K562 (cell line): Measurements from ENCODE around the gene NAA80. TPM values are rescaled to one million over a fixed set of nuclear protein-coding genes. Genes with fewer than 3 reads are reported as not detected.

Experiments used
- CHD4 ChIP-seq: fragments of 200-600 bp; sonication (generic); IDR thresholded peaks from 3 replicates; pipeline ENCODE4 v1.6.1; 2012; ENCODE audit warnings: low read depth, mild to moderate bottlenecking, mixed read lengths, low read length, inconsistent platforms; ENCODE audit not compliant: insufficient read depth, insufficient replicate concordance, poor library complexity, severe bottlenecking
- NFE2L1 ChIP-seq: fragments of 450-650 bp; IDR thresholded peaks from 2 replicates; pipeline ENCODE4 v1.6.1; 2016; ENCODE audit warnings: missing genetic modification characterization, low read depth, mild to moderate bottlenecking, missing compliant biosample characterization, moderate library complexity, borderline replicate concordance
- POLR2AphosphoS5 ChIP-seq: IDR thresholded peaks from 2 replicates; pipeline ENCODE4 v1.6.1; 2011; ENCODE audit warnings: mild to moderate bottlenecking, low read depth, low read length, moderate library complexity; ENCODE audit not compliant: control insufficient read depth, insufficient read depth
- PRMT5 ChIP-seq: sonication (generic); formaldehyde crosslinking; IDR thresholded peaks from 2 replicates; pipeline ENCODE4 v1.5.0; 2020; ENCODE audit warnings: missing genetic modification reagents
- SMAD4 ChIP-seq: fragments of 250-450 bp; sonication (Bioruptor Pico); conservative IDR thresholded peaks from 2 replicates; pipeline ENCODE4 v1.8.0; 2021; ENCODE audit warnings: inconsistent platforms, mild to moderate bottlenecking, moderate library complexity
- ZKSCAN8 ChIP-seq: fragments of 200-800 bp; sonication (Bioruptor generic); IDR thresholded peaks from 2 replicates; pipeline ENCODE4 v1.6.1; 2016; ENCODE audit warnings: missing genetic modification characterization, missing compliant biosample characterization
- ZNF76 ChIP-seq: fragments of 250-450 bp; sonication (Bioruptor Pico); IDR thresholded peaks from 2 replicates; pipeline ENCODE4 v1.4.0; 2020; ENCODE audit warnings: mild to moderate bottlenecking, moderate library complexity, borderline replicate concordance
- polyA plus RNA-seq, 8 experiments: library from polyadenylated mRNA; depleted of rRNA in 4 of 8; stranded (reverse) in 5 of 8; unstranded in 3 of 8; fragments of >200 nt; fragmentation: Nextera tagmentation in 2 of 8; fragmentation: Illumina TruSeq in 1 of 8; extraction: Ambion mirVana in 2 of 8; extraction: Trizol in 1 of 8; gene quantifications; 2 replicates each; pipeline versions ENCODE4 v1.2.1 to v1.2.3, GENCODE V29; 2011 to 2014; ENCODE audit warnings: inconsistent platforms in 1 of 8, missing spikeins in 1 of 8
- total RNA-seq, 7 experiments: library from RNA; depleted of rRNA in 6 of 7; stranded (reverse); fragments of >200 nt in 6 of 7; fragmentation: Illumina TruSeq in 2 of 7; extraction: Trizol in 2 of 7; gene quantifications; 2 replicates each; pipeline versions ENCODE4 v1.2.1 to v1.2.3, GENCODE V29; 2011 to 2021; ENCODE audit warnings: low replicate concordance in 1 of 7
- TF ChIP-seq, protein P1 (sequence below): fragments of 450-650 bp; IDR thresholded peaks from 2 replicates; pipeline ENCODE4 v1.6.1; 2014; ENCODE audit warnings: low read depth, mild to moderate bottlenecking, moderate library complexity, borderline replicate concordance
- TF ChIP-seq, protein P2 (sequence below): sonication (generic); formaldehyde crosslinking; IDR thresholded peaks from 2 replicates; pipeline ENCODE4 v1.8.1; 2023; ENCODE audit warnings: mild to moderate bottlenecking, missing genetic modification reagents, moderate library complexity
- TF ChIP-seq, protein P3 (sequence below): IDR thresholded peaks from 2 replicates; pipeline ENCODE4 v1.6.1; 2011; ENCODE audit warnings: borderline replicate concordance, low read depth, mild to moderate bottlenecking, moderate library complexity, low read length; ENCODE audit not compliant: insufficient read depth, poor library complexity, severe bottlenecking
- TF ChIP-seq, protein P4 (sequence below): fragments of 250-450 bp; sonication (Bioruptor Pico); IDR thresholded peaks from 2 replicates; pipeline ENCODE4 v1.5.0; 2021; ENCODE audit warnings: mild to moderate bottlenecking, borderline replicate concordance

NAA80 gene
- total and polyA plus RNA-seq, 9 of the 15 experiments (the other 6 are each of a cell fraction or from before 2014, with no cell fraction given) = 0.82 to 24.0 (median 8.6) TPM

DNA sequence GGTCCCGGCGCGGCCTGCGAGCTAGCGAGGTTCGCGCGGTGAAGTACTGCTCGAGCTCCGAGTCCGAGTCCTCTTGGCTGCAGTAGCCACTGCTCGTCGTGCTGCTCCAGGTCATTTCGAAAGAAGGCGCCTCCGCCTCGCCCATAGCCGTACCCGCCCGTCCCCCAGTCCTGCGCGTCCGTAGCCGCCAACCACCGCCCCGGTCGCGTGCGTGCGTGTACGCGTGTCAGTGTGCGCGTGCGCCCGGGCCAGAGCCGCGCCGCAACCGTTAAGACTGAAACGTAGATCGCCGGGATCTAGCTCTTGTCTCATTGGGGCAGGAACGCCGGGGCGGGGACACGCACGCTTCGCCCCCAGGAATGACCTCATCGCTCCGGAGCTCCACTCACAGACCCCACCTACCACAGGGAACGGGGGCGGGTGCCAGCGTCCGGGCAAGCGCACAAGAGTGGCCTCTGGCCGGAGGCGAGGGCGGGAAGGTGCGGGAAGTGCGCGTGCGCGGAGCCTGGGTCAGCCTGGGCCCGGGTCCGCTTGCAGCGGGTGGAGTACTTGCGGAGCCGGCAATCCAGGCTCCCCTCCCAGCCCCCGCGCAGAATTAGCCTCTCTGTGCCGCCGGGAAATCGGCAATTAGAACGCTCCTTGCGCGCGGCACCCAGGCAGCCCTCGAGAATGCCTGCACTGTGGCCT is 38.1 kb upstream of the NAA80 start (continued):
- TF ChIP-seq, protein P1, sequence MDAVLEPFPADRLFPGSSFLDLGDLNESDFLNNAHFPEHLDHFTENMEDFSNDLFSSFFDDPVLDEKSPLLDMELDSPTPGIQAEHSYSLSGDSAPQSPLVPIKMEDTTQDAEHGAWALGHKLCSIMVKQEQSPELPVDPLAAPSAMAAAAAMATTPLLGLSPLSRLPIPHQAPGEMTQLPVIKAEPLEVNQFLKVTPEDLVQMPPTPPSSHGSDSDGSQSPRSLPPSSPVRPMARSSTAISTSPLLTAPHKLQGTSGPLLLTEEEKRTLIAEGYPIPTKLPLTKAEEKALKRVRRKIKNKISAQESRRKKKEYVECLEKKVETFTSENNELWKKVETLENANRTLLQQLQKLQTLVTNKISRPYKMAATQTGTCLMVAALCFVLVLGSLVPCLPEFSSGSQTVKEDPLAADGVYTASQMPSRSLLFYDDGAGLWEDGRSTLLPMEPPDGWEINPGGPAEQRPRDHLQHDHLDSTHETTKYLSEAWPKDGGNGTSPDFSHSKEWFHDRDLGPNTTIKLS = peak; percentile 82; the same call in 1 of the 2 replicates
- TF ChIP-seq POLR2AphosphoS5 (peak; percentile 53; the same call in 1 of the 2 replicates), CHD4 (no peak), SMAD4 (no peak), NFE2L1 (tag) (no peak), ZKSCAN8 (CRISPR knock-in tag) (no peak), ZNF76 (CRISPR knock-in tag) (no peak), PRMT5 (CRISPR knock-in tag) (no peak)
- TF ChIP-seq, protein P2, sequence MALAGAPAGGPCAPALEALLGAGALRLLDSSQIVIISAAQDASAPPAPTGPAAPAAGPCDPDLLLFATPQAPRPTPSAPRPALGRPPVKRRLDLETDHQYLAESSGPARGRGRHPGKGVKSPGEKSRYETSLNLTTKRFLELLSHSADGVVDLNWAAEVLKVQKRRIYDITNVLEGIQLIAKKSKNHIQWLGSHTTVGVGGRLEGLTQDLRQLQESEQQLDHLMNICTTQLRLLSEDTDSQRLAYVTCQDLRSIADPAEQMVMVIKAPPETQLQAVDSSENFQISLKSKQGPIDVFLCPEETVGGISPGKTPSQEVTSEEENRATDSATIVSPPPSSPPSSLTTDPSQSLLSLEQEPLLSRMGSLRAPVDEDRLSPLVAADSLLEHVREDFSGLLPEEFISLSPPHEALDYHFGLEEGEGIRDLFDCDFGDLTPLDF (CRISPR knock-in tag) = peak; percentile 77; the same call in 1 of the 2 replicates
- TF ChIP-seq, protein P3, sequence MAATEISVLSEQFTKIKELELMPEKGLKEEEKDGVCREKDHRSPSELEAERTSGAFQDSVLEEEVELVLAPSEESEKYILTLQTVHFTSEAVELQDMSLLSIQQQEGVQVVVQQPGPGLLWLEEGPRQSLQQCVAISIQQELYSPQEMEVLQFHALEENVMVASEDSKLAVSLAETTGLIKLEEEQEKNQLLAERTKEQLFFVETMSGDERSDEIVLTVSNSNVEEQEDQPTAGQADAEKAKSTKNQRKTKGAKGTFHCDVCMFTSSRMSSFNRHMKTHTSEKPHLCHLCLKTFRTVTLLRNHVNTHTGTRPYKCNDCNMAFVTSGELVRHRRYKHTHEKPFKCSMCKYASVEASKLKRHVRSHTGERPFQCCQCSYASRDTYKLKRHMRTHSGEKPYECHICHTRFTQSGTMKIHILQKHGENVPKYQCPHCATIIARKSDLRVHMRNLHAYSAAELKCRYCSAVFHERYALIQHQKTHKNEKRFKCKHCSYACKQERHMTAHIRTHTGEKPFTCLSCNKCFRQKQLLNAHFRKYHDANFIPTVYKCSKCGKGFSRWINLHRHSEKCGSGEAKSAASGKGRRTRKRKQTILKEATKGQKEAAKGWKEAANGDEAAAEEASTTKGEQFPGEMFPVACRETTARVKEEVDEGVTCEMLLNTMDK = no peak
- TF ChIP-seq, protein P4, sequence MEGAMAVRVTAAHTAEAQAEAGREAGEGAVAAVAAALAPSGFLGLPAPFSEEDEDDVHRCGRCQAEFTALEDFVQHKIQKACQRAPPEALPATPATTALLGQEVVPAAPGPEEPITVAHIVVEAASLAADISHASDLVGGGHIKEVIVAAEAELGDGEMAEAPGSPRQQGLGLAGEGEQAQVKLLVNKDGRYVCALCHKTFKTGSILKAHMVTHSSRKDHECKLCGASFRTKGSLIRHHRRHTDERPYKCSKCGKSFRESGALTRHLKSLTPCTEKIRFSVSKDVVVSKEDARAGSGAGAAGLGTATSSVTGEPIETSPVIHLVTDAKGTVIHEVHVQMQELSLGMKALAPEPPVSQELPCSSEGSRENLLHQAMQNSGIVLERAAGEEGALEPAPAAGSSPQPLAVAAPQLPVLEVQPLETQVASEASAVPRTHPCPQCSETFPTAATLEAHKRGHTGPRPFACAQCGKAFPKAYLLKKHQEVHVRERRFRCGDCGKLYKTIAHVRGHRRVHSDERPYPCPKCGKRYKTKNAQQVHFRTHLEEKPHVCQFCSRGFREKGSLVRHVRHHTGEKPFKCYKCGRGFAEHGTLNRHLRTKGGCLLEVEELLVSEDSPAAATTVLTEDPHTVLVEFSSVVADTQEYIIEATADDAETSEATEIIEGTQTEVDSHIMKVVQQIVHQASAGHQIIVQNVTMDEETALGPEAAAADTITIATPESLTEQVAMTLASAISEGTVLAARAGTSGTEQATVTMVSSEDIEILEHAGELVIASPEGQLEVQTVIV (CRISPR knock-in tag) = no peak
